ENCODE measurements around the gene POLR1H.

DNA sequence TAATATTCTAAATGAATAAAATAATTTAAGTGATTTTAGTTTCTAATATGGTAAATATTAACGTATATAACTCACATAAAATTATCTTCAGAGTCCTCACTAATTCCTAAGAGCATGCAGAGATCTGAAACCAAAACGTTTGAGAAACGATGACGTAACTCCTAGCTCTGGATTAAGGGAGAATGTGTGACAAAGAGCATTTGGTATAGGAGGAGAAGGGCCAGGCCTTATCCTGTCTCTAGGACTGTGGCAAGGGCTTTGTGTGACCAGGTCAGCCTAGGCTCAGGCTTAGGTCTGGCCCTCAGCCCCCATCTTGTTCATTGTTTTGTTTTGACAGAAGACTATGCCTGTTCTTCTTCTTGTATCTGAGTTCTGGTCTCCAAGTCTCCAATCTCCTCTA, 19.2 kb upstream of the POLR1H start:
- TF ChIP-seq POLR2A (IDR thresholded peaks at IDR 0.05; ENCODE audit: extremely low read depth, insufficient read length) = no peak
- no peak for TF ChIP-seq CTCF (IDR thresholded peaks at IDR 0.05; ENCODE audit: low read depth, low read length)
- no peak for TF ChIP-seq MYC (IDR thresholded peaks at IDR 0.05; ENCODE audit: low read depth, low read length)
- TF ChIP-seq MAX (IDR thresholded peaks at IDR 0.05; ENCODE audit: low read depth, low read length) = no peak

Data from NB4 (cell line).